ENCODE data around the gene TFR2. TPM values are rescaled to one million over a fixed set of nuclear protein-coding genes. Genes with fewer than 3 reads are reported as not detected.

TFR2 gene
- total and polyA plus RNA-seq, 2 of the 13 experiments (the other 11 are each of a cell fraction or from before 2014, with no cell fraction given): 36.9 to 64.2 TPM

DNA sequence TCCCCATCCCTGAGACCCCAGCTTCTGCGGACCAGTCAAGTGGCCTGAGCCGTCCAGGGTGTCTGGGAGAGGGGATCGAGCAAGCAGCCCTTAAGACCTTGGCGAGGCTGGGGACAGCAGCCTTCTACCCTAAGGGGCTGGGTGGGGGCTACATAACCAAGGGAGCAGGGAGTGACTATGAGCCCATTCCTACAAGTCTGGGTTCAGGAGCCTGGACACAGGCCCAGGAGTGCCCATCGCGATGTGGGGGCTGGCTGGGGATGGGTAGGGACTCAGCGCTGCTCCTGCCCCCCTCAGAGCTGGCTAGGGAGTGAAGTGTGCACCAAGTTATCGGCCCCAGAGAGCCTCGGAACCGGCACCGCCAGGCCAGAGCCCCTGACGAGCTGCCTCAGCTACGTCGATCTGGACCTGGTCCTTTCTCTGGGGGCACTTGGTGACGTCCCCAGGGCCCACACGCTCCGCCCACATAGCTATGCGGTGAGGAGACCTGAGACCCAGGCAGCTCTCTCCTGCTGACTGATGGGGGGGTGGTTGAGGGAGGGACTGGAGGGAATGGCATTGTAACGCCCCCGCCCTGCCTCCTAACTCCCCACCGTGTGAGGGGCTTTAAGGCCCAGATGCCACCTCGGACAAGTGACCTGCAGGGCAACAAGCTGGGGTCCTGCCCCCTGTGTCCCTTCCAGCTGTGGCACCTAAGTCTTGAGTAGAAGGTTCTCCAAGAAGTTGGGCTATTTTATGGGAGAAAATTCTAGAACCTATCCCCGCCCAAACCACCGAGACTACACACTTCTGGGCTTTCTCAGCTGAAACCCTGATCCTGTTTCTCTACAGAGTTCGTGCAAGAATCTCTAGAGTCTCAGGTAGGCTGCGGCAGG is 70.2 kb downstream of the TFR2 start (continued):
- no peak for TF ChIP-seq JARID2 (CRISPR knock-in tag; IDR thresholded peaks at IDR 0.05; ENCODE audit: insufficient replicate concordance)
- TF ChIP-seq MBD4 (IDR thresholded peaks at IDR 0.05; ENCODE audit: borderline replicate concordance, low read length): no peak
- peak; percentile 96 for TF ChIP-seq FIP1L1 (IDR thresholded peaks at IDR 0.05; ENCODE audit: borderline replicate concordance, insufficient read depth, low read depth, low read length)
- no peak for TF ChIP-seq ISL2 (CRISPR knock-in tag; IDR thresholded peaks at IDR 0.05)
- TF ChIP-seq, protein P1, sequence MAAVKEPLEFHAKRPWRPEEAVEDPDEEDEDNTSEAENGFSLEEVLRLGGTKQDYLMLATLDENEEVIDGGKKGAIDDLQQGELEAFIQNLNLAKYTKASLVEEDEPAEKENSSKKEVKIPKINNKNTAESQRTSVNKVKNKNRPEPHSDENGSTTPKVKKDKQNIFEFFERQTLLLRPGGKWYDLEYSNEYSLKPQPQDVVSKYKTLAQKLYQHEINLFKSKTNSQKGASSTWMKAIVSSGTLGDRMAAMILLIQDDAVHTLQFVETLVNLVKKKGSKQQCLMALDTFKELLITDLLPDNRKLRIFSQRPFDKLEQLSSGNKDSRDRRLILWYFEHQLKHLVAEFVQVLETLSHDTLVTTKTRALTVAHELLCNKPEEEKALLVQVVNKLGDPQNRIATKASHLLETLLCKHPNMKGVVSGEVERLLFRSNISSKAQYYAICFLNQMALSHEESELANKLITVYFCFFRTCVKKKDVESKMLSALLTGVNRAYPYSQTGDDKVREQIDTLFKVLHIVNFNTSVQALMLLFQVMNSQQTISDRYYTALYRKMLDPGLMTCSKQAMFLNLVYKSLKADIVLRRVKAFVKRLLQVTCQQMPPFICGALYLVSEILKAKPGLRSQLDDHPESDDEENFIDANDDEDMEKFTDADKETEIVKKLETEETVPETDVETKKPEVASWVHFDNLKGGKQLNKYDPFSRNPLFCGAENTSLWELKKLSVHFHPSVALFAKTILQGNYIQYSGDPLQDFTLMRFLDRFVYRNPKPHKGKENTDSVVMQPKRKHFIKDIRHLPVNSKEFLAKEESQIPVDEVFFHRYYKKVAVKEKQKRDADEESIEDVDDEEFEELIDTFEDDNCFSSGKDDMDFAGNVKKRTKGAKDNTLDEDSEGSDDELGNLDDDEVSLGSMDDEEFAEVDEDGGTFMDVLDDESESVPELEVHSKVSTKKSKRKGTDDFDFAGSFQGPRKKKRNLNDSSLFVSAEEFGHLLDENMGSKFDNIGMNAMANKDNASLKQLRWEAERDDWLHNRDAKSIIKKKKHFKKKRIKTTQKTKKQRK (IDR thresholded peaks at IDR 0.05; ENCODE audit: low read length): no peak
- TF ChIP-seq CENPX (CRISPR knock-in tag; IDR thresholded peaks at IDR 0.05): no peak
- peak; percentile 11 for TF ChIP-seq PCBP2 (optimal IDR thresholded peaks at IDR 0.05; ENCODE audit: low read depth, low read length, poor library complexity, severe bottlenecking)
- no peak for TF ChIP-seq IKZF1 (IDR thresholded peaks at IDR 0.05)
- 0 out of 2 replicates have a peak, but pooled peaks have one; percentile 35 for TF ChIP-seq ZNF44 (CRISPR knock-in tag; IDR thresholded peaks at IDR 0.05)
- no peak for TF ChIP-seq ZNF788 (CRISPR knock-in tag; IDR thresholded peaks at IDR 0.05; ENCODE audit: borderline replicate concordance)
- TF ChIP-seq RFX1 (IDR thresholded peaks at IDR 0.05): no peak
- no peak for TF ChIP-seq MZF1 (CRISPR knock-in tag; IDR thresholded peaks at IDR 0.05; ENCODE audit: borderline replicate concordance)
- TF ChIP-seq, protein P2, sequence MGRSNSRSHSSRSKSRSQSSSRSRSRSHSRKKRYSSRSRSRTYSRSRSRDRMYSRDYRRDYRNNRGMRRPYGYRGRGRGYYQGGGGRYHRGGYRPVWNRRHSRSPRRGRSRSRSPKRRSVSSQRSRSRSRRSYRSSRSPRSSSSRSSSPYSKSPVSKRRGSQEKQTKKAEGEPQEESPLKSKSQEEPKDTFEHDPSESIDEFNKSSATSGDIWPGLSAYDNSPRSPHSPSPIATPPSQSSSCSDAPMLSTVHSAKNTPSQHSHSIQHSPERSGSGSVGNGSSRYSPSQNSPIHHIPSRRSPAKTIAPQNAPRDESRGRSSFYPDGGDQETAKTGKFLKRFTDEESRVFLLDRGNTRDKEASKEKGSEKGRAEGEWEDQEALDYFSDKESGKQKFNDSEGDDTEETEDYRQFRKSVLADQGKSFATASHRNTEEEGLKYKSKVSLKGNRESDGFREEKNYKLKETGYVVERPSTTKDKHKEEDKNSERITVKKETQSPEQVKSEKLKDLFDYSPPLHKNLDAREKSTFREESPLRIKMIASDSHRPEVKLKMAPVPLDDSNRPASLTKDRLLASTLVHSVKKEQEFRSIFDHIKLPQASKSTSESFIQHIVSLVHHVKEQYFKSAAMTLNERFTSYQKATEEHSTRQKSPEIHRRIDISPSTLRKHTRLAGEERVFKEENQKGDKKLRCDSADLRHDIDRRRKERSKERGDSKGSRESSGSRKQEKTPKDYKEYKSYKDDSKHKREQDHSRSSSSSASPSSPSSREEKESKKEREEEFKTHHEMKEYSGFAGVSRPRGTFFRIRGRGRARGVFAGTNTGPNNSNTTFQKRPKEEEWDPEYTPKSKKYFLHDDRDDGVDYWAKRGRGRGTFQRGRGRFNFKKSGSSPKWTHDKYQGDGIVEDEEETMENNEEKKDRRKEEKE (IDR thresholded peaks at IDR 0.05): no peak
- TF ChIP-seq BHLHE40 (IDR thresholded peaks at IDR 0.05; ENCODE audit: low read length): no peak
- no peak for TF ChIP-seq NFIB (CRISPR knock-in tag; IDR thresholded peaks at IDR 0.05; ENCODE audit: borderline replicate concordance)
- TF ChIP-seq ERF (CRISPR knock-in tag; IDR thresholded peaks at IDR 0.05): no peak
- TF ChIP-seq ATRX (CRISPR knock-in tag; IDR thresholded peaks at IDR 0.05; ENCODE audit: borderline replicate concordance): no peak
- TF ChIP-seq, protein P3, sequence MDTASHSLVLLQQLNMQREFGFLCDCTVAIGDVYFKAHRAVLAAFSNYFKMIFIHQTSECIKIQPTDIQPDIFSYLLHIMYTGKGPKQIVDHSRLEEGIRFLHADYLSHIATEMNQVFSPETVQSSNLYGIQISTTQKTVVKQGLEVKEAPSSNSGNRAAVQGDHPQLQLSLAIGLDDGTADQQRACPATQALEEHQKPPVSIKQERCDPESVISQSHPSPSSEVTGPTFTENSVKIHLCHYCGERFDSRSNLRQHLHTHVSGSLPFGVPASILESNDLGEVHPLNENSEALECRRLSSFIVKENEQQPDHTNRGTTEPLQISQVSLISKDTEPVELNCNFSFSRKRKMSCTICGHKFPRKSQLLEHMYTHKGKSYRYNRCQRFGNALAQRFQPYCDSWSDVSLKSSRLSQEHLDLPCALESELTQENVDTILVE (CRISPR knock-in tag; IDR thresholded peaks at IDR 0.05): no peak
- no peak for TF ChIP-seq AHR (CRISPR knock-in tag; IDR thresholded peaks at IDR 0.05)
- TF ChIP-seq, protein P4, sequence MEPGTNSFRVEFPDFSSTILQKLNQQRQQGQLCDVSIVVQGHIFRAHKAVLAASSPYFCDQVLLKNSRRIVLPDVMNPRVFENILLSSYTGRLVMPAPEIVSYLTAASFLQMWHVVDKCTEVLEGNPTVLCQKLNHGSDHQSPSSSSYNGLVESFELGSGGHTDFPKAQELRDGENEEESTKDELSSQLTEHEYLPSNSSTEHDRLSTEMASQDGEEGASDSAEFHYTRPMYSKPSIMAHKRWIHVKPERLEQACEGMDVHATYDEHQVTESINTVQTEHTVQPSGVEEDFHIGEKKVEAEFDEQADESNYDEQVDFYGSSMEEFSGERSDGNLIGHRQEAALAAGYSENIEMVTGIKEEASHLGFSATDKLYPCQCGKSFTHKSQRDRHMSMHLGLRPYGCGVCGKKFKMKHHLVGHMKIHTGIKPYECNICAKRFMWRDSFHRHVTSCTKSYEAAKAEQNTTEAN (CRISPR knock-in tag; conservative IDR thresholded peaks at IDR 0.05): no peak
- peak; percentile 20; the same call in 1 of the 2 replicates for TF ChIP-seq PITX1 (CRISPR knock-in tag; IDR thresholded peaks at IDR 0.05)
